ENCODE results near the gene DYSF. TPM values are rescaled to one million over a fixed set of nuclear protein-coding genes. Genes with fewer than 3 reads are reported as not detected.

Gene DYSF
- total RNA-seq, 1 experiment from 2014 or later, result 0.24 TPM

DNA sequence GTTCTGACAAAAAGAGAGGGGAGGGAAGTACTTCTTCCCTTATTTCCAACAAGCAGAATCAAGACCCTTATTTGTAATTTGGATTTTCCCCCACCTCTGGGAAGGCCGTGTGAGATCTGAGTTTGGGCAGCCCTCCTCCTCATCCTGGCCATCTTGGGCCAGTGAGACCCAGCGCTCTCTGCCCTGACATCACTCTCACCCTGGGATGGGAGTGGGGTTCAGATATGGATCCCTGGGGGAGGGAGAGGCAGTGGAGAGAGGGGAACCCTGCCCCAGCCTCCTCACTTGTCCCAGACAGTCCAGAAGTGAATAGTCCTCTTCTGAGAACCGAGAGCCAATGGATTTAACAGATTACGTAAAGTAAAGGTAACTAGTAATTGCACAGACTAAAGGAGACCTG, 64.5 kb downstream of the DYSF start:
- no peaks in the 10 kb centered on the region for H3K36me3 ChIP-seq (ENCODE audit: insufficient read depth, low read length, poor library complexity, severe bottlenecking)
- H3K9me3 ChIP-seq (ENCODE audit: low read depth, low read length, poor library complexity, severe bottlenecking), result no peaks in the 10 kb centered on the region
- ChIA-PET CTCF (no interaction called here), POLR2A (ENCODE audit: low non-redundant PET) (no interaction called here)
- H3K27ac ChIP-seq (ENCODE audit: low read depth, low read length, poor library complexity, severe bottlenecking), result no peak overlapping the region
- intact Hi-C loops (cut with micrococcal nuclease; ENCODE audit: unreplicated experiment), result no loop called here
- peaks cover 7% of the 10 kb centered on the region for H3K27me3 ChIP-seq (replicated peaks; ENCODE audit: insufficient read depth, low read depth, low read length, poor library complexity)
- H3K4me1 ChIP-seq (ENCODE audit: insufficient read depth, low read length, poor library complexity, severe bottlenecking), result no peaks in the 10 kb centered on the region
- BruUV-seq (replicated peaks), result no TSS peak
- no peak overlapping the region for H3K4me3 ChIP-seq (ENCODE audit: low read depth, low read length, poor library complexity, severe bottlenecking)
- TF ChIP-seq, protein P1, sequence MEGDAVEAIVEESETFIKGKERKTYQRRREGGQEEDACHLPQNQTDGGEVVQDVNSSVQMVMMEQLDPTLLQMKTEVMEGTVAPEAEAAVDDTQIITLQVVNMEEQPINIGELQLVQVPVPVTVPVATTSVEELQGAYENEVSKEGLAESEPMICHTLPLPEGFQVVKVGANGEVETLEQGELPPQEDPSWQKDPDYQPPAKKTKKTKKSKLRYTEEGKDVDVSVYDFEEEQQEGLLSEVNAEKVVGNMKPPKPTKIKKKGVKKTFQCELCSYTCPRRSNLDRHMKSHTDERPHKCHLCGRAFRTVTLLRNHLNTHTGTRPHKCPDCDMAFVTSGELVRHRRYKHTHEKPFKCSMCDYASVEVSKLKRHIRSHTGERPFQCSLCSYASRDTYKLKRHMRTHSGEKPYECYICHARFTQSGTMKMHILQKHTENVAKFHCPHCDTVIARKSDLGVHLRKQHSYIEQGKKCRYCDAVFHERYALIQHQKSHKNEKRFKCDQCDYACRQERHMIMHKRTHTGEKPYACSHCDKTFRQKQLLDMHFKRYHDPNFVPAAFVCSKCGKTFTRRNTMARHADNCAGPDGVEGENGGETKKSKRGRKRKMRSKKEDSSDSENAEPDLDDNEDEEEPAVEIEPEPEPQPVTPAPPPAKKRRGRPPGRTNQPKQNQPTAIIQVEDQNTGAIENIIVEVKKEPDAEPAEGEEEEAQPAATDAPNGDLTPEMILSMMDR (conservative IDR thresholded peaks at IDR 0.05; ENCODE audit: low read depth, low read length), result no peak
- no peak for TF ChIP-seq EZH2 (IDR thresholded peaks at IDR 0.05; ENCODE audit: borderline replicate concordance, low read depth, low read length, poor library complexity, severe bottlenecking)
- no peak for DNase-seq (ENCODE audit: low spot score)

DNA sequence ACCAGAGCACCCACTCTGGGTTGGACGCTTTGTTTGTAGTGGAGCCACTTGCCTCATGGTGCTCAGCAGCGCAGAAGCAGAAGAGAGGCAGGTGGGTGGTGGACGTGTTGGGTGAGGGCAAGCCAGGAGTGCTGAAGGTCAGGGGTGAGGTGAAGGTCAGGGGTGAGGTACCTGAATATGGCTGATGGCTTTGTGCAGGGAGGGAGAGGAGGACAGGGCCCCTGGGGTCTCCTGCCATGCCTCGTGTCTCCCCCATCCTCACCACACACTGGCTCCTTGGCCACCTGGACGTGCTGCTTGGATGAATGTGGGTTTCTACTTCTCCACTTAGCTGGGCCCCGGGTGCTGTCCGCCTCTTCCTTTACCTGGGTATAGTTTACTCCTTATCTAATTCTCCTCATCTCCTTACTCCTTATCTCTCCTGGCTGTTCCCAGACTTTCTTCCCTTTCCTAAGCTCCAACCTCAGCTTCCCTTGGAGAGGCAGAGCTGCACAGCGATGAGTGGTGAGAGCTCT, 68.1 kb downstream of the DYSF start:
- no TSS peak for BruUV-seq (replicated peaks)
- no peaks in the 10 kb centered on the region for H3K9me3 ChIP-seq (ENCODE audit: low read depth, low read length, poor library complexity, severe bottlenecking)
- no peaks in the 10 kb centered on the region for H3K36me3 ChIP-seq (ENCODE audit: insufficient read depth, low read length, poor library complexity, severe bottlenecking)
- no peaks in the 10 kb centered on the region for H3K27me3 ChIP-seq (replicated peaks; ENCODE audit: insufficient read depth, low read depth, low read length, poor library complexity)
- H3K4me1 ChIP-seq (ENCODE audit: insufficient read depth, low read length, poor library complexity, severe bottlenecking), result no peaks in the 10 kb centered on the region
- ChIA-PET CTCF (no interaction called here), POLR2A (ENCODE audit: low non-redundant PET) (no interaction called here)
- intact Hi-C loops (cut with micrococcal nuclease; ENCODE audit: unreplicated experiment), result no loop called here
- TF ChIP-seq, protein P1 (conservative IDR thresholded peaks at IDR 0.05; ENCODE audit: low read depth, low read length), result no peak
- TF ChIP-seq EZH2 (IDR thresholded peaks at IDR 0.05; ENCODE audit: borderline replicate concordance, low read depth, low read length, poor library complexity, severe bottlenecking), result no peak
- no peak overlapping the region for H3K4me3 ChIP-seq (ENCODE audit: low read depth, low read length, poor library complexity, severe bottlenecking)
- H3K27ac ChIP-seq (ENCODE audit: low read depth, low read length, poor library complexity, severe bottlenecking), result no peak overlapping the region
- no peak for DNase-seq (ENCODE audit: low spot score)

DNA sequence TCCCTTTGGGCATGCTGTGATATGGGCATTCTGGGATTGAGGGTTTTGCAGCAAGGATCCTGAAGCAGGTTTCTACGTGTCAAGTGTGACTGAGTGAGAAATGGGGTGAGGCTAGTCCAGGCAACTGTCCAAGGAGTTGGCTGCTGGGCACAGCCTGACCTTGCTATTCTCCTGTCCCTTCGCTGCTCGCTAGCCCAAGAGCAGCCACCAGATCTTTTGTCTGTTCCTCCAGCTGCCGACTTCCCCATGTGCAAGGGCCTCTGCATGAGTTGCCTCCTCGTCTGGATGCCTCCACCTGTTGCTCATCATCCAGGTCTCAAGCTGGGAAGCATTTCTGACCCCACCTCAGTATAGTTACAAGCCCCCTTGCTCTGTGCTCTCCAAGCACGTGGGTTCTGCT, 71.1 kb downstream of the DYSF start:
- H3K27me3 ChIP-seq (replicated peaks; ENCODE audit: insufficient read depth, low read depth, low read length, poor library complexity), result no peaks in the 10 kb centered on the region
- H3K9me3 ChIP-seq (ENCODE audit: low read depth, low read length, poor library complexity, severe bottlenecking), result no peaks in the 10 kb centered on the region
- POLR2A ChIA-PET (ENCODE audit: low non-redundant PET), result no interaction called here
- CTCF ChIA-PET, result interaction anchor here (0.6 kb wide), 1 partner anchor 9 kb away, joined by 3 read pairs; no protein-coding TSS in a partner anchor
- TF ChIP-seq, protein P1 (conservative IDR thresholded peaks at IDR 0.05; ENCODE audit: low read depth, low read length), result no peak
- TF ChIP-seq EZH2 (IDR thresholded peaks at IDR 0.05; ENCODE audit: borderline replicate concordance, low read depth, low read length, poor library complexity, severe bottlenecking), result no peak
- H3K4me1 ChIP-seq (ENCODE audit: insufficient read depth, low read length, poor library complexity, severe bottlenecking), result no peaks in the 10 kb centered on the region
- no peaks in the 10 kb centered on the region for H3K36me3 ChIP-seq (ENCODE audit: insufficient read depth, low read length, poor library complexity, severe bottlenecking)
- no peak overlapping the region for H3K27ac ChIP-seq (ENCODE audit: low read depth, low read length, poor library complexity, severe bottlenecking)
- no peak for DNase-seq (ENCODE audit: low spot score)
- BruUV-seq (replicated peaks), result no TSS peak
- no peak overlapping the region for H3K4me3 ChIP-seq (ENCODE audit: low read depth, low read length, poor library complexity, severe bottlenecking)
- intact Hi-C loops (cut with micrococcal nuclease; ENCODE audit: unreplicated experiment), result no loop called here
